ENCODE measurements around the gene OR10G3.

GRCh38 chr14:21543963-21544362 is 35.9 kb downstream of the OR10G3 start:
- no peak for TF ChIP-seq CTCF (conservative IDR thresholded peaks at IDR 0.05)
- no peak for TF ChIP-seq ZFX (IDR thresholded peaks at IDR 0.05)

Measured in C4-2B (cell line).